ENCODE data around the gene PTPN14.
"Not testable (repeated sequence)": the region's sequence is repeated elsewhere in the genome, so short reads cannot be mapped to it uniquely, and the experiment has no call there.

DNA sequence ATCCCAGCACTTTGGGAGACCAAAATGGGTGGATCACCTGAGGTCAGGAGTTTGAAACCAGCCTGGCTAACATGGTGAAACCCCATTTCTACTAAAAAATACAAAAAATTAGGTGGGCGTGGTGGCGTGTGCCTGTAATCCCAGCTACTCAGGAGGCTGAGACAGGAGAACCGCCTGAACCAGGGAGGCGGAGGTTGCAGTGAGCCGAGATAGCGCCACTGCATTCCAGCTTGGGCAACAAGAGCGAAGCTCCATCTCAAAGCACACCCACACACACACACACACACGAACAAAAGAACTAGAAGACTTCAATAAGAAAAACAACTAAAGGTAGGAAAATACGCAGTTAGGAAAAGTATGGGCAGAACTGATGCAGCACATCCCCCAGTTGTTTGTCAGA, 29.9 kb downstream of the PTPN14 start:
- TF ChIP-seq, protein P1, sequence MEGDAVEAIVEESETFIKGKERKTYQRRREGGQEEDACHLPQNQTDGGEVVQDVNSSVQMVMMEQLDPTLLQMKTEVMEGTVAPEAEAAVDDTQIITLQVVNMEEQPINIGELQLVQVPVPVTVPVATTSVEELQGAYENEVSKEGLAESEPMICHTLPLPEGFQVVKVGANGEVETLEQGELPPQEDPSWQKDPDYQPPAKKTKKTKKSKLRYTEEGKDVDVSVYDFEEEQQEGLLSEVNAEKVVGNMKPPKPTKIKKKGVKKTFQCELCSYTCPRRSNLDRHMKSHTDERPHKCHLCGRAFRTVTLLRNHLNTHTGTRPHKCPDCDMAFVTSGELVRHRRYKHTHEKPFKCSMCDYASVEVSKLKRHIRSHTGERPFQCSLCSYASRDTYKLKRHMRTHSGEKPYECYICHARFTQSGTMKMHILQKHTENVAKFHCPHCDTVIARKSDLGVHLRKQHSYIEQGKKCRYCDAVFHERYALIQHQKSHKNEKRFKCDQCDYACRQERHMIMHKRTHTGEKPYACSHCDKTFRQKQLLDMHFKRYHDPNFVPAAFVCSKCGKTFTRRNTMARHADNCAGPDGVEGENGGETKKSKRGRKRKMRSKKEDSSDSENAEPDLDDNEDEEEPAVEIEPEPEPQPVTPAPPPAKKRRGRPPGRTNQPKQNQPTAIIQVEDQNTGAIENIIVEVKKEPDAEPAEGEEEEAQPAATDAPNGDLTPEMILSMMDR (IDR thresholded peaks at IDR 0.05) = not testable (repeated sequence)
- TF ChIP-seq POLR2A (IDR thresholded peaks at IDR 0.05) = not testable (repeated sequence)

Data from transverse colon (tissue), 3 donors.